ENCODE measurements around the gene PTPRN2.
A peak's percentile ranks its signal among the peaks of the same experiment; 100 is the strongest.

Gene PTPRN2

GRCh38 chr7:158556721-158557440 is 30.7 kb downstream of the PTPRN2 start:
- no peak for TF ChIP-seq CTCF (conservative IDR thresholded peaks at IDR 0.05; ENCODE audit: low read depth, low read length)

GRCh38 chr7:158555034-158555520 is 32.5 kb downstream of the PTPRN2 start:
- no peak for DNase-seq (ENCODE audit: low read depth)
- no peak for TF ChIP-seq CTCF (conservative IDR thresholded peaks at IDR 0.05; ENCODE audit: low read depth, low read length)

More at GRCh38 chr7:158556721-158557440, 30.7 kb downstream of the PTPRN2 start:
- no peak for DNase-seq (ENCODE audit: low read depth)
- no peak overlapping the region for H3K4me3 ChIP-seq (ENCODE audit: low read depth, low read length)

GRCh38 chr7:158550886-158551452 is 36.7 kb downstream of the PTPRN2 start:
- no peak for DNase-seq (ENCODE audit: low read depth)
- no peak overlapping the region for H3K4me3 ChIP-seq (ENCODE audit: low read depth, low read length)
- TF ChIP-seq CTCF (conservative IDR thresholded peaks at IDR 0.05; ENCODE audit: low read depth, low read length): no peak

More at GRCh38 chr7:158555034-158555520, 32.5 kb downstream of the PTPRN2 start:
- no peak overlapping the region for H3K4me3 ChIP-seq (ENCODE audit: low read depth, low read length)

GRCh38 chr7:158550394-158550700 is 37.3 kb downstream of the PTPRN2 start:
- no peak overlapping the region for H3K4me3 ChIP-seq (ENCODE audit: low read depth, low read length)
- no peak for DNase-seq (ENCODE audit: low read depth)
- TF ChIP-seq CTCF (conservative IDR thresholded peaks at IDR 0.05; ENCODE audit: low read depth, low read length): no peak

GRCh38 chr7:158549616-158550393 is 37.8 kb downstream of the PTPRN2 start:
- no peak for TF ChIP-seq CTCF (conservative IDR thresholded peaks at IDR 0.05; ENCODE audit: low read depth, low read length)
- no peak overlapping the region for H3K4me3 ChIP-seq (ENCODE audit: low read depth, low read length)
- DNase-seq (ENCODE audit: low read depth): peak; percentile 54

GRCh38 chr7:158549176-158549615 is 38.4 kb downstream of the PTPRN2 start:
- DNase-seq (ENCODE audit: low read depth): no peak
- no peak for TF ChIP-seq CTCF (conservative IDR thresholded peaks at IDR 0.05; ENCODE audit: low read depth, low read length)
- no peak overlapping the region for H3K4me3 ChIP-seq (ENCODE audit: low read depth, low read length)

Measured in choroid plexus epithelial cell (primary cell).